ENCODE data around the gene KRT6A. TPM values are rescaled to one million over a fixed set of nuclear protein-coding genes. Genes with fewer than 3 reads are reported as not detected.

KRT6A gene
- total RNA-seq, 1 donor from 2014 or later = 1.6 TPM

GRCh38 chr12:52525661-52526499, 32.8 kb upstream of the KRT6A start:
- Histone ChIP-seq H3K36me3 (ENCODE audit: control insufficient read depth in 3 of 3, insufficient read depth in 3 of 3, low read length in 3 of 3) (no peaks in the 10 kb centered on the region), H3K4me1 (ENCODE audit: control insufficient read depth in 3 of 3, insufficient read depth in 3 of 3, low read length in 3 of 3) (peaks cover 0 to 4% (median 2%) of the 10 kb centered on the region in 3 donors), H3K4me3 (ENCODE audit: low read length in 3 of 3) (no peak overlapping the region), H3K9ac (ENCODE audit: low read depth in 1 of 3, low read length in 3 of 3) (no peak overlapping the region), H3K9me3 (ENCODE audit: control insufficient read depth in 3 of 3, low read length in 3 of 3) (no peaks in the 10 kb centered on the region), H3K27ac (ENCODE audit: low read depth, low read length) (no peak overlapping the region), H3K27me3 (ENCODE audit: control insufficient read depth in 3 of 3, insufficient read depth in 3 of 3, low read length in 3 of 3) (peaks cover 0 to 15% (median 5%) of the 10 kb centered on the region in 3 donors)

GRCh38 chr12:52524898-52525591, 32.0 kb upstream of the KRT6A start:
- Histone ChIP-seq H3K36me3 (ENCODE audit: control insufficient read depth in 3 of 3, insufficient read depth in 3 of 3, low read length in 3 of 3) (no peaks in the 10 kb centered on the region), H3K27me3 (ENCODE audit: control insufficient read depth in 3 of 3, insufficient read depth in 3 of 3, low read length in 3 of 3) (peaks cover 0 to 15% (median 5%) of the 10 kb centered on the region in 3 donors), H3K4me1 (ENCODE audit: control insufficient read depth in 3 of 3, insufficient read depth in 3 of 3, low read length in 3 of 3) (peaks cover 0 to 4% (median 2%) of the 10 kb centered on the region in 3 donors), H3K4me3 (ENCODE audit: low read length in 3 of 3) (no peak overlapping the region), H3K9ac (ENCODE audit: low read depth in 1 of 3, low read length in 3 of 3) (no peak overlapping the region), H3K9me3 (ENCODE audit: control insufficient read depth in 3 of 3, low read length in 3 of 3) (no peaks in the 10 kb centered on the region), H3K27ac (ENCODE audit: low read depth, low read length) (no peak overlapping the region)

GRCh38 chr12:52524241-52524897, 31.3 kb upstream of the KRT6A start:
- Histone ChIP-seq H3K4me3 (ENCODE audit: low read length in 3 of 3) (no peak overlapping the region), H3K36me3 (ENCODE audit: control insufficient read depth in 3 of 3, insufficient read depth in 3 of 3, low read length in 3 of 3) (no peaks in the 10 kb centered on the region), H3K27me3 (ENCODE audit: control insufficient read depth in 3 of 3, insufficient read depth in 3 of 3, low read length in 3 of 3) (peaks cover 0 to 17% (median 5%) of the 10 kb centered on the region in 3 donors), H3K9ac (ENCODE audit: low read depth in 1 of 3, low read length in 3 of 3) (no peak overlapping the region), H3K4me1 (ENCODE audit: control insufficient read depth in 3 of 3, insufficient read depth in 3 of 3, low read length in 3 of 3) (peaks cover 0 to 4% (median 2%) of the 10 kb centered on the region in 3 donors), H3K27ac (ENCODE audit: low read depth, low read length) (no peak overlapping the region), H3K9me3 (ENCODE audit: control insufficient read depth in 3 of 3, low read length in 3 of 3) (no peaks in the 10 kb centered on the region)

GRCh38 chr12:52523824-52524223, 30.8 kb upstream of the KRT6A start:
- Histone ChIP-seq H3K36me3 (ENCODE audit: control insufficient read depth in 3 of 3, insufficient read depth in 3 of 3, low read length in 3 of 3) (no peaks in the 10 kb centered on the region), H3K4me3 (ENCODE audit: low read length in 3 of 3) (no peak overlapping the region), H3K9me3 (ENCODE audit: control insufficient read depth in 3 of 3, low read length in 3 of 3) (no peaks in the 10 kb centered on the region), H3K9ac (ENCODE audit: low read depth in 1 of 3, low read length in 3 of 3) (no peak overlapping the region), H3K27me3 (ENCODE audit: control insufficient read depth in 3 of 3, insufficient read depth in 3 of 3, low read length in 3 of 3) (peaks cover 3 to 16% (median 5%) of the 10 kb centered on the region in 3 donors), H3K4me1 (ENCODE audit: control insufficient read depth in 3 of 3, insufficient read depth in 3 of 3, low read length in 3 of 3) (peaks cover 0 to 4% (median 2%) of the 10 kb centered on the region in 3 donors), H3K27ac (ENCODE audit: low read depth, low read length) (no peak overlapping the region)

- no peak overlapping the region for H3K27ac ChIP-seq (ENCODE audit: low read depth, low read length)
- no peak overlapping the region for H3K4me3 ChIP-seq (ENCODE audit: low read length in 3 of 3)
- no peaks in the 10 kb centered on the region for H3K36me3 ChIP-seq (ENCODE audit: control insufficient read depth in 3 of 3, insufficient read depth in 3 of 3, low read length in 3 of 3)
- peaks cover 0 to 4% (median 2%) of the 10 kb centered on the region in 3 donors for H3K4me1 ChIP-seq (ENCODE audit: control insufficient read depth in 3 of 3, insufficient read depth in 3 of 3, low read length in 3 of 3)
- no peak overlapping the region for H3K9ac ChIP-seq (ENCODE audit: low read depth in 1 of 3, low read length in 3 of 3)
- H3K9me3 ChIP-seq (ENCODE audit: control insufficient read depth in 3 of 3, low read length in 3 of 3) = no peaks in the 10 kb centered on the region
- H3K27me3 ChIP-seq (ENCODE audit: control insufficient read depth in 3 of 3, insufficient read depth in 3 of 3, low read length in 3 of 3) = peaks cover 3 to 13% (median 7%) of the 10 kb centered on the region in 3 donors
Measured at GRCh38 chr12:52522346-52523011, 29.4 kb upstream of the KRT6A start.

- no peaks in the 10 kb centered on the region for H3K9me3 ChIP-seq (ENCODE audit: control insufficient read depth in 3 of 3, low read length in 3 of 3)
- H3K27me3 ChIP-seq (ENCODE audit: control insufficient read depth in 3 of 3, insufficient read depth in 3 of 3, low read length in 3 of 3) = peaks cover 3 to 14% (median 9%) of the 10 kb centered on the region in 3 donors
- no peak overlapping the region for H3K4me3 ChIP-seq (ENCODE audit: low read length in 3 of 3)
- H3K4me1 ChIP-seq (ENCODE audit: control insufficient read depth in 3 of 3, insufficient read depth in 3 of 3, low read length in 3 of 3) = peaks cover 0 to 4% (median 2%) of the 10 kb centered on the region in 3 donors
- no peaks in the 10 kb centered on the region for H3K36me3 ChIP-seq (ENCODE audit: control insufficient read depth in 3 of 3, insufficient read depth in 3 of 3, low read length in 3 of 3)
- H3K9ac ChIP-seq (ENCODE audit: low read depth in 1 of 3, low read length in 3 of 3) = no peak overlapping the region
- no peak overlapping the region for H3K27ac ChIP-seq (ENCODE audit: low read depth, low read length)
Measured at GRCh38 chr12:52521568-52522266, 28.7 kb upstream of the KRT6A start.

- H3K27ac ChIP-seq (ENCODE audit: low read depth, low read length) = no peak overlapping the region
- peaks cover 0 to 4% (median 2%) of the 10 kb centered on the region in 3 donors for H3K4me1 ChIP-seq (ENCODE audit: control insufficient read depth in 3 of 3, insufficient read depth in 3 of 3, low read length in 3 of 3)
- no peak overlapping the region for H3K9ac ChIP-seq (ENCODE audit: low read depth in 1 of 3, low read length in 3 of 3)
- H3K4me3 ChIP-seq (ENCODE audit: low read length in 3 of 3) = no peak overlapping the region
- H3K36me3 ChIP-seq (ENCODE audit: control insufficient read depth in 3 of 3, insufficient read depth in 3 of 3, low read length in 3 of 3) = no peaks in the 10 kb centered on the region
- H3K27me3 ChIP-seq (ENCODE audit: control insufficient read depth in 3 of 3, insufficient read depth in 3 of 3, low read length in 3 of 3) = peaks cover 3 to 14% (median 8%) of the 10 kb centered on the region in 3 donors
- no peaks in the 10 kb centered on the region for H3K9me3 ChIP-seq (ENCODE audit: control insufficient read depth in 3 of 3, low read length in 3 of 3)
Measured at GRCh38 chr12:52521175-52521567, 28.1 kb upstream of the KRT6A start.

- Histone ChIP-seq H3K4me1 (ENCODE audit: control insufficient read depth in 3 of 3, insufficient read depth in 3 of 3, low read length in 3 of 3) (peaks cover 0 to 4% (median 2%) of the 10 kb centered on the region in 3 donors), H3K4me3 (ENCODE audit: low read length in 3 of 3) (no peak within 1 kb of the TSS), H3K9ac (ENCODE audit: low read depth in 1 of 3, low read length in 3 of 3) (no peak within 1 kb of the TSS), H3K36me3 (ENCODE audit: control insufficient read depth in 3 of 3, insufficient read depth in 3 of 3, low read length in 3 of 3) (no peaks in the 10 kb centered on the region), H3K27ac (ENCODE audit: low read depth, low read length) (no peak within 1 kb of the TSS), H3K9me3 (ENCODE audit: control insufficient read depth in 3 of 3, low read length in 3 of 3) (no peaks in the 10 kb centered on the region), H3K27me3 (ENCODE audit: control insufficient read depth in 3 of 3, insufficient read depth in 3 of 3, low read length in 3 of 3) (peaks cover 4 to 9% (median 5%) of the 10 kb centered on the region in 3 donors)
Measured at GRCh38 chr12:52519826-52520662, 27.0 kb upstream of the KRT6A start, which contains the start of gene KRT5. TSS of gene KRT5 (minus strand) at chr12:52520394. CDS start at chr12:52520296, 98 bp downstream.

Measured in skeletal muscle tissue (tissue), 4 donors.